DMS53 (cell line): ENCODE measurements around the gene MRPS10.
A peak's percentile ranks its signal among the peaks of the same experiment; 100 is the strongest.

ENCODE experiments used
- DNase-seq: peaks from one replicate; lab custom pipeline; 2025; lab: John Stamatoyannopoulos, UW

Gene MRPS10

DNA sequence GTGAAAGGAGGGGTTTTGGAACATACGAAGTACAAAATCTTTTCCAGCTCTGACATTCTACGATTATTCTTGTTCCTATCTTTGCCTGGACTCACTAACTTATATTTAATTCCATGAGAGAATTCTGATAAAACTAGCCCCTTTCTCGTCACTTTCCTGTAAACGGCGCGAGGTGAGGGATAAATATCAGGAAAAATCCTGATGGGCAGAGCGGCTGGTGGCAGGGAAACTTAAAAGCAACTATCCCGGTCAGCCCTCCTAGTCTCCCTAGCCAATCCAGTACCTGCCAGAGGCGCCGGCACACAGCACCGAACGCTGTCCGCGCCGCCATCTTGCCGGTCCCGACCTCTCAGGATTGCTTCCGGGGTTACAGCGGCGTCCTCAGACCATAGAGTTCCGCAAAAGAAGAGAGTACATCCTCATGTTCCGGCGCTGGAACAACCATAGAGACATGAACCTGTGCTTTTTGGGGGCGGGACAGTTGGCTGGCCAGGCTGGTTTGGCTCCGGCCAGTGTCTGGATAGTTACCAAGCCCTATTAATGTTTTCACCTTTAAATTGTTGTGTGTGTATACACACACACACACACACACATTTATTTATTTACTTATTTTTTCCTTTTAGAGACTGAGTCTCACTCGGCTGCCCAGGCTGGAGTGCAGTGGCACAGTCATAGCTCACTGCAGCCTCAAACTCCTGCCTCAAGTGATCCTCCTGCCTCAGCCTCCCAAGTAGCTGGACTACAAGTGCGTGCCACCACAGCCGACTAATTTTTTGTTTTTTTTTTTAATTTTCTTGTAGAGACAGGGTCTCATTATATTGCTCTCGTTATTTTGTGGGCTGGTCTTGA, at the start of gene MRPS10:
Gene MRPS10, minus strand, starts transcription at position 343 of the 849 bp plus-strand sequence. Its CDS starts 12 bp downstream, at position 331.
- DNase-seq, result peak; percentile 99

DNA sequence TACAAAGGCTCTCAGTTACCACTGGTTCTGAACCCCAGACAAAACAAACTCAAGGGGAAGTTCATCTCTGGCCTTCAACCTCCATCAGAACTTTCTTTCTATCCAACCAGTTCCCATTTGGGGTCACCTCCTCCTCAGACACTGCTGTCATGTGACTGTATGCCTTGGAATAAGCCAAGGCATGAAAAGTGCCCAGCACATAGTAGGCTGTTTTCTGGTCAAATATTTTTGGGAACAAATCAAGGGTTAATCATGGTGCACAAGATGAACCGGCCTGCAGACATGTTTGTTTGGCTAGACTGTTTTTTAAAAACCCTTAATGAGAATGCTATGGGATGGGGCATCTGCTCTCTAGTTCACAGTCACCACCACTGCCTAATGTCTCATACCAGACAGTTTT, 48.9 kb upstream of the MRPS10 start:
- no peak for DNase-seq

DNA sequence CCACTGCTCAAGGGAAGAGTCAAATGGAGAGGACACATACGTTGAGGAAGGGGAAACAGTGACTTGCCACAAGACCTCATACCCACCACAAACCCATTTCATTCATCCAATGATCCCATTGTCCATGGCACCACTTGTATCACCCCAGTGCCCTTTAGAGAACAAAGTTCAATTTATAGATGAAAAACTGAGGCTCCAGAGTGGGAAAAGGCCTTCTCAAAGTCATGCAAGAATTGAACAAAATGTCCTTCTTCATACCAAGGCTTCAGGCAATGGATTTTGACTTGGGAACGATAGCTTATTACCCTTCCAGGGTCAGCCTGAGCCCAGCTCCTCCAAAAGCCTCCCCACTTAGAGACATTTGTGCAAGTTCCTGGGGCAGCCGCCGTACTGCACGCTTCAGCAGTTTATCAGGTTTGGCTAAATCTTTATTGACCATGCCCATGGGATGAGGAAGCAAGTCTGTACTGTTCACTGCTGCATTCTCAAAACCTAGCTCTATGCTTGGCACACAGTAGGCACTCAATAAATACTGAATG, 47.3 kb upstream of the MRPS10 start:
- no peak for DNase-seq

DNA sequence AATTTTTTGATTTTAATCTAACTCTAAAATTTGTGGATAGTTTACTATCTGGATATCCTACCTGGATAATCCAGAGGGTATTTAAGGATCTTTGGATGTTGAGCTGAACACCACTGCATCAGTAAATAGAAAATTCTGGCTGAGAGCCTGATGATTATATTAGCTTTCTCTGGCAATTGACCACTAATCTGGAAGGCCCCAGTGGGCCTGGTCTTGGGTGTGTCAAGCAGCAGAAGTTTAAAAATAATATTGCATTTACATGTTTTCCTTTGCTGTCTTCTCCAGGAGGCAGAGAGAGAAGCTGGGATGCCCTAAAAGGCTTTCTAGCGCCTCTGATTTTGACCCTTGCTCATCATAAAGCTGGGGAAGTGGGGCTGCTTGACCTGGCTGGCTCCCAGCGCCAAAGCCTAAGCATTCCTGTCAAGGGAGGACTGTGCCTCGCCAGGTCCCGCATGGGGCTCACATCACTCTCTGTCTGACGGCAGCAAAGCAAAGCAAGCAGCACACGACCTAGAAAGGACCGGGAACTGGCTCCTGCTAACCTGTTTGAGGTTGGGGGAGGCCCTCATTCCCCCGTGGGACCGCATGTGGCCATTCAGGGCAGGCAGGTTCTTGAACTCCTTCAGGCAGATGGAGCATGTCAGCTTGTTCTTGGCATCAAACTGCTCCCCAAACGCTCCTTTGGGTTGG, 46.6 kb upstream of the MRPS10 start:
- no peak for DNase-seq

DNA sequence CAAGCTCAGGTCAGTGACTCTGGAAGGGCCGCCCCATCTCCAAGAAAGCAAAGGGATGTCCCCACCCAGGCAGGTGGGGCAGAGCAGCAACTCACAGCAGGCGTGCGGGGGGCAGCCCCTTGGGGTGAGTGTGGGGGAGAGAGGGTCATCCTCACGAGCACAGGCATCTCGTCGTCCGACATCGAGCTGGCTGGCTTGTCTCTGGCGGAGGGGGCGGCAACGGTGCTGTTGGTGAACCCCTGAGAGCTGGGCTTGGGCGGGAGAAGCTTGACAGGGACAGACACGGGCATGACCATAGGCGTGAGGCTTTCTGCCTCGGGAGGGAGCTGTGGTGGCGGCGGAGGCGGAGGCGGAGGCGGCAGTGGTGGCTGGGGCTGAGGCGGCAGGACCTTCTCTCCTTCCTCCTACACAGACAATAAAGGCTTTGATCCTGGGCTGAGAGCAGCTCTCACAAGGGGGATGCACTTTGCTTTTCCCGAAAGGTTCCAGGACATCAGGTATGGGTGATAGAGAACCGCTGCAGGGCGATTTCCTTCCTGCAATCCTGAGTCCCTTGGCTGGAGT, 45.6 kb upstream of the MRPS10 start:
- DNase-seq, result no peak

DNA sequence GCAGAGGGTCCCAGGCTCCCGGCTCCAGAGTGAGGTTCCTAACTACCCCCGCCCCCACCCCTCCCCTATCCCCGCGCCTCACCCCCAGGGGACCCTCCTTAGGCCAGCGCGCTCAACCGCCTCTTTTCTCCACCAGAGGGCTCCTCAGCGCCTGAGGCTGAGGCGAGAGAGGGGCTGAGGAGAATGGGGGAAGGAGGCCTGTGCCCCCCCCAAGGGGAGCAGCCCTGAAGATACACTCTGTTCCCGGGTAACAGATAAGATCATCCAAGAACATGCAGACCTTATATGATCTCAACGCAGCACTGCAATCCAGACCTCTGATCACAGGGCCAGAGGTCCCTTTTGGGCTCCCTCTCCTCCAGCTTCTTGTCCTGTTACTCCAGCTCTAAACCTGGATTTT, 43.3 kb upstream of the MRPS10 start:
- DNase-seq, result peak; percentile 23

DNA sequence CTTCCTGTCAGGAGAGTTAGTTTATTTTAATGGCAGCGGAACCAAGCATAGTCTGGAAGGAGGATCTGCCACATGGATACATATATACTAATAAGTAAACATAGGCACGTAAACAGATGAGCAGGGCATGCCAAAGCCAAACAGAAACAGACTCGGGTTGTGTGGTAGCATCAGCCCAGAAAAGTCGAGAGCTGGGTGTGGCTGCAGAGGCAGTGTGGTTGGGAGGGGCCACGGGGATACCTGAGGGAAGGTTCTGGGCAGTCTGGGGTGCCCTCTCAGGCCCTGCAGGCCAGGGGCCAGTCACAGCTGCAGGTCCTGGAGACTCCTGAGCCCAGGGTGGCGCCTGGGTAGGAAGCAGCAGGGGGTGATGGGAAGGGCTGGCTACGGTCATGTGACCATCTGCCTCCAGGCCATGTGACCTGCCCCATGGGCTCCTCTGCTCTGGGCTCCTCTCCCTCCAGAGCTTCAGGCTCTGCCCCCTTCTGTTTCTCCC, 42.8 kb upstream of the MRPS10 start:
- peak; percentile 19 for DNase-seq

DNA sequence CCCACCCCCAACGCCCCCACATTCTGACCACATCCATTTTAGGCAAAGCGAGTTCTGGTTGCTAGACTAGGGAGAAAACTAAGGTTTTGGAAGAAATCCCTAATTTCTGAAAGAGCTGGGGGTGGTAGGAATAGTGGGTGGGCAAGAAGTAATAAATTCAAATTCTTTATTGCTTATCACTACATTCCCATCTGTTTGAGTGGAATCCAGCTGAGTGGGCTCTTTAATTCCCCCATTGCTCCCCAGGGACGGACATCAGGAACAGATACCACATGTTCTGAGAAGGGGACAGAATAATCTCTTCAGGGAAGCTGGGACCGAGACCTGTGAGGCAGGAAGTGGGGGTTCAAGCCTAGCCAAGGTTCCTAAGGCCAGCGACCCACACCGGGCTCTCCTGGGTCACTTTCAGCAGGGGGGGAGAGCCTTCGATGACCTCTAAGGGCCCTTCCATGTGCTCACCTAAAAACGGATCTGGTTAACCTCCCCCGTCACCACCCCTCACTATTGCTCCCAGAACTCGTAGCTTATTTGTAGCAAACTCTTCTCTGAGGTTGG, 42.3 kb upstream of the MRPS10 start:
- no peak for DNase-seq

DNA sequence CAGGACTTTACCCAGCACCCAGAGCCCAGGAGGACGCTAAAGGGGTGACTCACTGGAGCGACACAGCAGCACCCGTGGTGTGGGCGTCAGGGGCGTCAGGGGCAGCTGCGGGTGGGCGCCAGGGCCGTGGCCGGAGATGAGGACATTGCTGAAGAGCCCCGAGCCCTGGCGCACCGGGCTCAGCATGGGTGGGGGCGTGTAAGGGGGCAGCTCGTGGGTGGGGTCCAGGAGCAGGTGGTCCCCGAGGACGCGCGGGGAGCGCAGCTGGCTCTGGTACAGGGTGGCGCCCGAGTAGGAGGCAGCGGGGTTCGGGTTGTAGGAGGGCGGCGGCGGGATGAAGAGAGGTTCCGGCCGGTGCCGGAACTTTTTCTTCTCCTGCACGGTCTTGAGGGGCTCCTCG, 41.6 kb upstream of the MRPS10 start:
- DNase-seq, result no peak

DNA sequence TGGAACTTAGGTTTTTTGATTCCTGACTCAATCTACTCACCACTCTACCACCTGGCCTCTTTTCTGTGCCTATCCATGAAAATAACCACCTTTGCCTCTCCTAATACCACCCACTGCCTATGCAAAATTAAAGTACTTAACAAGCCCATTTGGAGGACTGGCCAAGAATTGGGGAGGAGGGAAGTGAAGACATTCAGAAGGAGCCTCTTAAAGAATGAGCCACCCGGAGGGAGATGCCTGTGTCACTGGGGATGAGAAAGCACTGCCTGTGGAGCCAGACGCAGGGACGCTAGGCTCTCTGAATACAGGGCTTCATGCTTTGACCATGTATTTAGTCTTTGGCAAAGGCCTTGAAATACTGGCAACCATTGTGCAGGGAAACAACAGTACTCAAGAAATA, 40.0 kb upstream of the MRPS10 start:
- DNase-seq, result no peak

DNA sequence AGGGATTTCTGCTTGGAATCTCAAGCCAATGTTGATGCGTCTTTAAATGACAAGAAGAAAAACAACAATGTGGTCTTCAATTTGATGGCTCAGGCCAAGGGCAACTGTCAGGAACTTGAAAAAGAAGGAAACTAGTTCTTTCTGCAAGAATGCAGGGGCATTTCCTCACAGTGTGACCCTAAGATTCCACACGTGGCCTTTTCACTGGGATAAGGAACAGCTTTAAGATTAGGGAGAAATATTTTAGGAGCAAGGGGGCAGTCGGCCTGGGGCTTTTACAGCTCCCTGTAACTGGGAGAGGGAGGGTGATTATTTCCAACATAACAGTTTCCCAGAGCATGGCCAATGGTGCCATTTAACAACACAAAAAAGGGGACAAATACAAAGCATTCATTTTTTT, 39.4 kb upstream of the MRPS10 start:
- DNase-seq, result no peak

DNA sequence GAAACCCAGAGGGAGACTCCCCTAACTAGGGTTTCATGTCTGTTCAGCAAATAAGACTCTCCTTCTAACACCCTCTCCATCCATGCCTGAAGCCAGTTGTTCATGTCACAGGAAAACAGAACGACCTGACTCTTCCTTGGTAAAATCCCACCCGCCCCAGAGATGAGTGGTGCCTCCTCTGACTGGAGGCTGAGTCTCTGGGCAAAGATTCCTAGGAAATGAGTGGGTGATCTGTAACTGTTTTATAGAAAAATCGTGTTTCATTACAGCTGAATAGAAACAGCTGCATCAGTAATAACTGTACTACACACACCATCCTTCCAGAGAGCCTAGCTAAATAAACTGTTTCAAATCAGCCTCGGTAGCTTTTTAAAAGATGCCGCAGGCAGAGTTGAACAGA, 37.4 kb upstream of the MRPS10 start:
- DNase-seq, result no peak

DNA sequence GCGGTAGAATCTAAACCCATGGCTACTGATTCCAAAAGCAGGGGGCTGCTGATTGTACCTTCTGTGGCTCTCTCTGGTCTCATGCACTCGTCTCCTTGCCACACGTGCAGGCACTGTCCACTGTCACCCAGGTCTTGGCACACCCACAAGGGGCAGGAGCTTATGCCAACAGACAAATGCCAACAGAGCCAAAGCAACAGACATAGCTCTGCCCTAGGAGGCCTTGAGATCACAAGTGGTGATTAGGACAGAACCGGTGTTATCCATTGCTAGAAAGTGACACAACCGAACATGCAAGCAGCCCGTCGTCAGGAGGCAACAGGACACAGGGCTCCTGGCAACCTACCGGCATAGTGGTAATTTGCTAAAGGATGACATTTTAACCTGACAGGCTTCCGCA, 36.8 kb upstream of the MRPS10 start:
- no peak for DNase-seq

DNA sequence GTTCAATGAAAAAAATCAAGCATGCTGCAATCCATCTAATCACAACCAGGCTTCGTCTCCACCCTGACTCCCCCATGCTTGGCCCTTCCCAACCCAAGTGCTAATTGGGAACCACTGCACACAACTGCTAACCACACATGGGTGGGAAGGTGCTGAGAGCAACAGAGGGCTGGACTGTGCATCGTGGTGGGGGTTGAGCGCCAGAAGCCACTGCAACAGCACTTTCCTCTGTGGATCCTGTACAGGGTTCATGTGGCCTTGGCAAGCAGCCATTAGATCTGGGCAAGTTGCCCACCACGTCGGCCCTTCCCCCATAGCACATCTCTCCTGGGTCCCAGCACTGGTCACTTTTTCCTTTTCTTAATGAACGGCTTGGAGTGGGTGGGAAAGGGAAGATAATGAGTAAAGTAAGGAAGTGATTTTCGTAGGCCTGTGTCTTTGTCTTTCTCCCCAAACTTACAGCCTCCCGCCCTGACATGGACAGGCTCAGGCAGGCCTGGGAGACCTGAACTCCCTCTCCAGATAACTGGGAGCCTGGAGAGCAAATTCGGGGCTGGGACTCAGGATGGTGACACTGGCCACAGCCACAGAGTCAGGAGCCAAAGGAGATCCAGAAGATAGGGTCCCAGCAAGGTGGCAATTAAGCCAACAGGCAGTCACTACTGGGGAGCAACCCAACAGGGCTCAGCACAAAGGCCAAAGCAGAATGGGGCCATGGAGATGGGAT, 34.4 kb upstream of the MRPS10 start:
- no peak for DNase-seq

DNA sequence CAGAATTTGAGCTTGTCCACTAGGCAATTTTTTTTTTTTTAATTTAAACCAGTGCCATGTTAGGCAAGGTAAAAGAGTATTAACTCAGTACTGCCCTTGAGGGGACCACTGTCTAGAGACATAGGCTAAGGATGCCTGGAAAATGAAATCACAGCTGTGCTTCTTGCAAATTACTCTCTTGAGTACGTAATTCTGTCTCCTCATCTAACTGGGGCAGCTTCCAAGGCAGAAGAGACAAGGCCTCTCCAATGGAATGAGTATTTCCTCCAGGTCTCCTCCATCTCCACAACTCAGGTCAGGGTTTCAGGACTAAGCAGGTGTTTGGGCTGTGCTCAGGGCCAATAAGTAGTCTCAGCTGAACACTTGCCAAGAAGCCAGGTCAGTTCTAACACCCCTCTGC, 33.8 kb upstream of the MRPS10 start:
- DNase-seq, result no peak

DNA sequence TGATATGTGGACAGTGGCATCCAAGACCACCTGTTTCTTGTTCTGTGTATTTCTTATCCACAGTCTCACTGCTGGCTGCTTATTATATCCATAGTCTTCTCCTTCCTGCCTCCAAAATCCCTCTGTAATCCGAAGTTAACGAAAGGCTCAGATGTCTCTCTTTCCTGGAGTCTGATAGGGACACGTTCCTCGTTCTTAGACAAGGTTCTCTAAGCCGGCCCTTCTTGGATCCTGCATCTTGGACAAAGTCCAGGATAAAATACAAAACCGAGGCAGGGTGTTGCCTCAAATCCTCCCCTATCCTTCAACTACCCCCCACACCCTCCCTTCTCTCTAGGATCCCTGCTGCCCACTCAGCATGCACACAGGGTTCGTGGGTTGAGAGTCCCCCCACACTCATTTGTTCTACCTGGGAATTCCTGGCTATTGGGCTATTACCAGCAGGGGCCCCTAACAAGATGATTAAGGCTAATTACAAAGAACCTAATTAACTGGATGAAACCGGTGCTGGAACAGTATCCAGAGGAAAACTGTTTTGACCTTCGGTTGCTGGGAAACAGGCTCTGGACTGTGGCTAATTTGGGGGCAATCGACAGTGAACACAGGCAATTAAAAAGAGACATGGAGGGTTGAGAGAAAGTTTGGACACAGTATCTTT, 32.7 kb upstream of the MRPS10 start:
- no peak for DNase-seq

DNA sequence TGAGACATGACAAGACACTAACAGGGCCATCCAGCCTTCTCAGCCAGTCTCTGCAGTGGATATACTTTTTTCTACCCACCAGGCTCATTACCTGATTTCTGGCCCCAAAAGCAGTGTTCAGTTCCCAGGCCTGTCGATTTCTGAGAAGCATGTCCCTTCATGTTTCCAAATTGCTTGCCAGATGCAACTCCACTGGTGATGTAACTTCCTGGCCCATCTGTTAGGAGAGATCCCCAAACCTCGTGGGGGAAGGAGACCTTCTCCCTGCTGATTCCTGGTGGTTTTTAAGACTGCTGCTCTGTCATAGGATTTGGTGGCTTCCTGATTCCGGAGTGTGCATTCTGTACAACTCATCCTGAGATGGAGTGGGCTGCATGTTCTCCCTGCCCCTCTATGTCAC, 31.6 kb upstream of the MRPS10 start:
- no peak for DNase-seq

DNA sequence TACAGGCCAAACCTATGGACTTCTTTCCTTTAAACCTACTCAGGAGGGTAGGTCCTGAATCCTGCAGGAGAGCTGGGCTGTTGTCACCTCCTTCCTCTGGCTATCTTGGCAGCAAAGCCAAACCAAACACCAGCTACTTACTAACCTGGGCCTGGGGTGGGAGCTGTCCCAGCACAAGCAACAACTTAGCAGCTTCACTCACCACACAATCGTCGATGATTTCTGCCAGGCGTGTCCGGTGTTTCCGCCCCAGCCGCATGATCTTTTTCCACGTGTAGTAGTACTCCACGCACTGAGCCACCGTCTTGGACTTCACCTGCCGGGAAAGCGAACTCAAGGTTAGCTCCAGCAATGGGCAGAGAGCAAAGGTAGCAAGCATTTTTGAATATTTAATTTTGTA, 25.4 kb upstream of the MRPS10 start:
- DNase-seq, result no peak

DNA sequence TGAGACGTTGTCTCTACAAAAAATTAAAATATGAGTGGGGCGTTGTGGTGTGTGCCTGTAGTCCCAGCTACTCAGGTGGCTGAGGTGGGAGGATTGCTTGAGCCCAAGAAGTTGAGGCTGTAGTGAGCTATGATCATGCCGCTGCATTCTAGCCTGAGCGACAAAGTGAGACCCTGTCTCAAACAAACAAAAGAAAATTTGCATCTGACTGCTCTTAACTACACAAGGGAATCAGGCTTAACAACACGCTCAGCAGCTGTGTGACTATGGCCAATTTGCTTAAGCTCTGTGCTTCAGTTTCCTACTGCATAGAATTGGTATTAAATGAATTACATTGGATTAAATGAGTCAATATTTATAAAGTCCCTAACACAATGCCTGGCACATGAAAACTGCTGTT, 24.3 kb upstream of the MRPS10 start:
- DNase-seq, result no peak

DNA sequence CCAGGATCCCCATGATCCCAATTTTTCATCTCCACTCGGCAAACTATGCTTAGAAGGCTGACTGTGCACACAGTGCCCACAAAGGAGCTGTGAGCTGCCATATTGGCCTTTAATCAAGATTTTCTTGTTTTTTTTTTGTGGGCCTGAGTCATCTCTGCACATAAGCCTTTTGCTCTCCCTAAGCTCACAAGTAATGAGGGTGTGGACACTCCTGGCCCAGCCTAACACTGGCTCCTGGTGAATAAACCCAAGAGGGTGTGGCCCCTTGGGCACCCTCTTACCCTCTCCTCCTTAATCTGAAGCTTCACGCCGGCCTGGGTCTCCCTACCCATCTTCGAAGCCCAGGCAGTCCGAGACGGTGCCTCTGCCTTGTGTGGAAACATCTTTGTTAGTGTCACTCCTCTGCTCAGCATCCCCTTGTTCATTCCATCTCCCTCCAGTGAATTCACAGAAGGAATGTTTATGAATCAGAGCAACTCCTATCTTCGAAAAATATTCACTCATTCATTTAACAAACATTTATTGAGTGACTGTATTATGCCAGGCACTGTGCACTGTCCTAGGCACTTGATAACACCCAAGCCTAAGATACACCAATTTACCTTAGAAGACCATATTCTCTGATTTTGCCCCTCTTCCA, 22.2 kb upstream of the MRPS10 start:
- no peak for DNase-seq

DNA sequence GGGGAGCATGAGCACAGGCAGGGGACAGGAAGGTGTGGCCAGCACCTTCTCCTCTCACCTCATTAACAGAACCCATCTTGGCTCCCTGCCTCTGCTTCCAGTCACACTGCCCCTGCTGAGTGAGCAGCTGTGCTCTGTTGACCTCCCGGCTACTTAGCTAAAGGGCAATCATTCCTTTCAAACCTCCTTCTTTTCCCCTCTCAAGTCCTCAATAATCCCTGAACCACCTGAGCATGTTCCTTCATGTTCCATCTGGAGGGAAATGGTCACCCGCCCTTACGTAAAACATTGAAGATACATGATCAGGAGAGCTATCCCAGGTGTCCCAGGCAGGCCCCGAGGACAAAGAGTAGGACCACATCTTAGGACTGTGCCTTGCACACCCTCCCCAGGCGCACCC, 21.7 kb upstream of the MRPS10 start:
- DNase-seq, result no peak
